Prostate gland (tissue), 2 donors: Measurements from ENCODE around the gene CYTH1.

Source experiments
- CTCF ChIP-seq, 4 experiments: fragments of 200-600 bp in 2 of 4; fragments of 450-650 bp in 2 of 4; sonication (generic) in 2 of 4; IDR thresholded peaks; 1 replicate in 3 of 4; 2 replicates in 1 of 4; pipeline ENCODE4 v1.5.1; 2016 to 2019; ENCODE audit warnings: antibody characterized with exemption in 4 of 4, mild to moderate bottlenecking in 2 of 4, moderate library complexity in 2 of 4
- POLR2A ChIP-seq: fragments of 450-650 bp; IDR thresholded peaks from one replicate; pipeline ENCODE4 v1.6.1; 2016; ENCODE audit warnings: antibody characterized with exemption, mild to moderate bottlenecking
- POLR2AphosphoS5 ChIP-seq: sonication (generic); formaldehyde crosslinking; IDR thresholded peaks from one replicate; pipeline ENCODE4 v1.6.1; 2017; ENCODE audit warnings: antibody characterized with exemption

- TF ChIP-seq CTCF (IDR thresholded peaks at IDR 0.05) (no peak), POLR2AphosphoS5 (no peak), POLR2A (no peak)
Observed at GRCh38 chr17:78761789-78762406, 20.2 kb downstream of the CYTH1 start.
